ENCODE data around the gene C5. TPM values are rescaled to one million over a fixed set of nuclear protein-coding genes. Genes with fewer than 3 reads are reported as not detected.

Gene C5
- total RNA-seq, 1 experiment from 2014 or later: 0.66 TPM

DNA sequence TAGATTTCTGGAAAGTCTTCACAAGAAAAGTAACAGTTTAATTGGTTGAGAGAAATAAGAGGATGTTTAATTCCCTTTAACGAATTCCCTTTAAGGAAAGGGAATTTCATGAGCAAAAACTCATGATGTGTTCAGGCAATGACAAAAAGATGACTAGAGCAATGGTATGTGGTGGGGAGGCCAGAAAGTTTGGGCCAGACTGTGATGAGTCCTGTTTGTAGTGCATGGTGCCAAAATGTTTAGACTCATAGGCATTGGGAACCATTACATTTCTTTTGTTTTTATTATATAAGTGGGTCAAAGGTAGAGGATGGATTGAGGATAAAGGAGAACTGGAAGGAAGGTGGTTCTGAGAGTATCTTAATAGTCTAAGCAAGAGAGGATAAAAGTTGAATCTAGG, 35.6 kb upstream of the C5 start:
- ATAC-seq (no peak), DNase-seq (ENCODE audit: low read depth, low spot score) (no peak)
- Histone ChIP-seq H3K4me1 (ENCODE audit: control insufficient read depth in 1 of 2, insufficient read depth in 2 of 2, low read length in 2 of 2) (no peaks in the 10 kb centered on the region), H3K36me3 (ENCODE audit: control insufficient read depth in 1 of 2, insufficient read depth in 2 of 2, low read length in 2 of 2) (no peaks in the 10 kb centered on the region), H3K9me2 (ENCODE audit: insufficient read depth) (no peaks in the 10 kb centered on the region), H4K20me1 (ENCODE audit: insufficient read depth) (no peaks in the 10 kb centered on the region), H3K4me2 (ENCODE audit: low read length) (no peak overlapping the region), H3K27ac (ENCODE audit: low read depth, low read length) (no peak overlapping the region), H3K27me3 (ENCODE audit: insufficient read depth, low read length) (no peaks in the 10 kb centered on the region), H3K9ac (ENCODE audit: low read length) (no peak overlapping the region), H3K9me3 (ENCODE audit: control insufficient read depth in 1 of 2, insufficient read depth in 1 of 2, low read depth in 1 of 2, low read length in 2 of 2) (no peaks in the 10 kb centered on the region), H2AFZ (ENCODE audit: low read depth, low read length, poor library complexity, severe bottlenecking) (no peak overlapping the region), H3K4me3 (replicated peaks in 1 of 2; ENCODE audit: low read depth in 1 of 2, low read length in 2 of 2) (no peak overlapping the region), H3K79me2 (ENCODE audit: insufficient read depth, low read length) (no peaks in the 10 kb centered on the region)
- ChIA-PET RAD21 (ENCODE audit: low non-redundant PET in 1 of 2, low total read pairs in 2 of 2, uncharacterized antibody in 2 of 2, unreplicated experiment in 2 of 2) (no interaction called here), CTCF (no interaction called here), POLR2A (no interaction called here)
- TF ChIP-seq SRF (IDR thresholded peaks at IDR 0.05; ENCODE audit: low read depth) (no peak), SIN3A (IDR thresholded peaks at IDR 0.05; ENCODE audit: low read depth) (no peak), ZNF274 (IDR thresholded peaks at IDR 0.05; ENCODE audit: low read depth, low read length) (no peak), TCF7L2 (IDR thresholded peaks at IDR 0.05; ENCODE audit: borderline replicate concordance, extremely low read depth, insufficient read depth, insufficient read length) (no peak)
- TF ChIP-seq, protein P1, sequence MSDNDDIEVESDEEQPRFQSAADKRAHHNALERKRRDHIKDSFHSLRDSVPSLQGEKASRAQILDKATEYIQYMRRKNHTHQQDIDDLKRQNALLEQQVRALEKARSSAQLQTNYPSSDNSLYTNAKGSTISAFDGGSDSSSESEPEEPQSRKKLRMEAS (IDR thresholded peaks at IDR 0.05): no peak
- TF ChIP-seq, protein P2, sequence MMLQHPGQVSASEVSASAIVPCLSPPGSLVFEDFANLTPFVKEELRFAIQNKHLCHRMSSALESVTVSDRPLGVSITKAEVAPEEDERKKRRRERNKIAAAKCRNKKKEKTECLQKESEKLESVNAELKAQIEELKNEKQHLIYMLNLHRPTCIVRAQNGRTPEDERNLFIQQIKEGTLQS (IDR thresholded peaks at IDR 0.05): no peak
- BruUV-seq (replicated peaks): no TSS peak
- intact Hi-C loops (cut with micrococcal nuclease): no loop called here

DNA sequence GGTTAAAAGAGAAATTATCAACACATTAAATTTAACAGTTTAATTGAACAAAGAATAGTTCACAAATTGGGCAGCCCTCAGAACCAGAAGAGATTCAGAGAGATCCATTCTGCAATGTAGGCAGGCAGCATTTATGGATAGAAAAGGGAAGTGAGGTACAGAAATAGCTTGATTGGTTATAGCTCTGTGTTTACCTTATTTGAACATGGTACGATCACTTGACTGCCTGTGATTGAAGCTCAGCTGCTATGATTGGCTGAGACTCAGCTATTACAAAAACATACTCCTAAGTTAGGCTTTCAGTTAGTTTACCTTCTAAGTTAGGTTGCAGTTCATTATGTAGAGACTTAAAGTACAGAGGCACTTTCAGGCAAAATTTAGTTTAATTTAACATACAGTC, 32.0 kb upstream of the C5 start:
- no peak overlapping the region for H3K4me2 ChIP-seq (ENCODE audit: low read length)
- no peaks in the 10 kb centered on the region for H4K20me1 ChIP-seq (ENCODE audit: insufficient read depth)
- ATAC-seq (no peak), DNase-seq (ENCODE audit: low read depth, low spot score) (no peak)
- ChIA-PET POLR2A (no interaction called here), CTCF (no interaction called here), RAD21 (ENCODE audit: low non-redundant PET in 1 of 2, low total read pairs in 2 of 2, uncharacterized antibody in 2 of 2, unreplicated experiment in 2 of 2) (no interaction called here)
- no peaks in the 10 kb centered on the region for H3K27me3 ChIP-seq (ENCODE audit: insufficient read depth, low read length)
- no peak overlapping the region for H2AFZ ChIP-seq (ENCODE audit: low read depth, low read length, poor library complexity, severe bottlenecking)
- H3K9ac ChIP-seq (ENCODE audit: low read length): no peak overlapping the region
- H3K4me3 ChIP-seq (replicated peaks in 1 of 2; ENCODE audit: low read depth in 1 of 2, low read length in 2 of 2): no peak overlapping the region
- H3K27ac ChIP-seq (ENCODE audit: low read depth, low read length): no peak overlapping the region
- TF ChIP-seq FOSL1 (IDR thresholded peaks at IDR 0.05; ENCODE audit: low read depth) (no peak), RAD21 (IDR thresholded peaks at IDR 0.05; ENCODE audit: low read depth) (no peak), JUND (IDR thresholded peaks at IDR 0.05) (no peak), TCF7L2 (IDR thresholded peaks at IDR 0.05; ENCODE audit: borderline replicate concordance, extremely low read depth, insufficient read depth, insufficient read length) (no peak), CEBPB (IDR thresholded peaks at IDR 0.05; ENCODE audit: low read depth) (no peak), POLR2AphosphoS5 (IDR thresholded peaks at IDR 0.05; ENCODE audit: low read depth, low read length) (no peak), SP1 (IDR thresholded peaks at IDR 0.05; ENCODE audit: low read depth) (no peak), SIN3A (IDR thresholded peaks at IDR 0.05; ENCODE audit: low read depth) (no peak), ZNF274 (IDR thresholded peaks at IDR 0.05; ENCODE audit: low read depth, low read length) (no peak), EZH2phosphoT487 (IDR thresholded peaks at IDR 0.05; ENCODE audit: borderline replicate concordance) (no peak)
- TF ChIP-seq, protein P1 (IDR thresholded peaks at IDR 0.05): no peak
- TF ChIP-seq, protein P3, sequence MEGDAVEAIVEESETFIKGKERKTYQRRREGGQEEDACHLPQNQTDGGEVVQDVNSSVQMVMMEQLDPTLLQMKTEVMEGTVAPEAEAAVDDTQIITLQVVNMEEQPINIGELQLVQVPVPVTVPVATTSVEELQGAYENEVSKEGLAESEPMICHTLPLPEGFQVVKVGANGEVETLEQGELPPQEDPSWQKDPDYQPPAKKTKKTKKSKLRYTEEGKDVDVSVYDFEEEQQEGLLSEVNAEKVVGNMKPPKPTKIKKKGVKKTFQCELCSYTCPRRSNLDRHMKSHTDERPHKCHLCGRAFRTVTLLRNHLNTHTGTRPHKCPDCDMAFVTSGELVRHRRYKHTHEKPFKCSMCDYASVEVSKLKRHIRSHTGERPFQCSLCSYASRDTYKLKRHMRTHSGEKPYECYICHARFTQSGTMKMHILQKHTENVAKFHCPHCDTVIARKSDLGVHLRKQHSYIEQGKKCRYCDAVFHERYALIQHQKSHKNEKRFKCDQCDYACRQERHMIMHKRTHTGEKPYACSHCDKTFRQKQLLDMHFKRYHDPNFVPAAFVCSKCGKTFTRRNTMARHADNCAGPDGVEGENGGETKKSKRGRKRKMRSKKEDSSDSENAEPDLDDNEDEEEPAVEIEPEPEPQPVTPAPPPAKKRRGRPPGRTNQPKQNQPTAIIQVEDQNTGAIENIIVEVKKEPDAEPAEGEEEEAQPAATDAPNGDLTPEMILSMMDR (IDR thresholded peaks at IDR 0.05 in 2 of 3, conservative IDR thresholded peaks at IDR 0.05 in 1 of 3; ENCODE audit: borderline replicate concordance in 1 of 3, insufficient read depth in 1 of 3, low read depth in 2 of 3, low read length in 2 of 3): no peak
- TF ChIP-seq, protein P4, sequence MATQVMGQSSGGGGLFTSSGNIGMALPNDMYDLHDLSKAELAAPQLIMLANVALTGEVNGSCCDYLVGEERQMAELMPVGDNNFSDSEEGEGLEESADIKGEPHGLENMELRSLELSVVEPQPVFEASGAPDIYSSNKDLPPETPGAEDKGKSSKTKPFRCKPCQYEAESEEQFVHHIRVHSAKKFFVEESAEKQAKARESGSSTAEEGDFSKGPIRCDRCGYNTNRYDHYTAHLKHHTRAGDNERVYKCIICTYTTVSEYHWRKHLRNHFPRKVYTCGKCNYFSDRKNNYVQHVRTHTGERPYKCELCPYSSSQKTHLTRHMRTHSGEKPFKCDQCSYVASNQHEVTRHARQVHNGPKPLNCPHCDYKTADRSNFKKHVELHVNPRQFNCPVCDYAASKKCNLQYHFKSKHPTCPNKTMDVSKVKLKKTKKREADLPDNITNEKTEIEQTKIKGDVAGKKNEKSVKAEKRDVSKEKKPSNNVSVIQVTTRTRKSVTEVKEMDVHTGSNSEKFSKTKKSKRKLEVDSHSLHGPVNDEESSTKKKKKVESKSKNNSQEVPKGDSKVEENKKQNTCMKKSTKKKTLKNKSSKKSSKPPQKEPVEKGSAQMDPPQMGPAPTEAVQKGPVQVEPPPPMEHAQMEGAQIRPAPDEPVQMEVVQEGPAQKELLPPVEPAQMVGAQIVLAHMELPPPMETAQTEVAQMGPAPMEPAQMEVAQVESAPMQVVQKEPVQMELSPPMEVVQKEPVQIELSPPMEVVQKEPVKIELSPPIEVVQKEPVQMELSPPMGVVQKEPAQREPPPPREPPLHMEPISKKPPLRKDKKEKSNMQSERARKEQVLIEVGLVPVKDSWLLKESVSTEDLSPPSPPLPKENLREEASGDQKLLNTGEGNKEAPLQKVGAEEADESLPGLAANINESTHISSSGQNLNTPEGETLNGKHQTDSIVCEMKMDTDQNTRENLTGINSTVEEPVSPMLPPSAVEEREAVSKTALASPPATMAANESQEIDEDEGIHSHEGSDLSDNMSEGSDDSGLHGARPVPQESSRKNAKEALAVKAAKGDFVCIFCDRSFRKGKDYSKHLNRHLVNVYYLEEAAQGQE (IDR thresholded peaks at IDR 0.05; ENCODE audit: low read depth): no peak
- no peaks in the 10 kb centered on the region for H3K36me3 ChIP-seq (ENCODE audit: control insufficient read depth in 1 of 2, insufficient read depth in 2 of 2, low read length in 2 of 2)
- H3K9me2 ChIP-seq (ENCODE audit: insufficient read depth): no peaks in the 10 kb centered on the region
- no peaks in the 10 kb centered on the region for H3K79me2 ChIP-seq (ENCODE audit: insufficient read depth, low read length)
- H3K9me3 ChIP-seq (ENCODE audit: control insufficient read depth in 1 of 2, insufficient read depth in 1 of 2, low read depth in 1 of 2, low read length in 2 of 2): no peaks in the 10 kb centered on the region
- intact Hi-C loops (cut with micrococcal nuclease): no loop called here
- H3K4me1 ChIP-seq (ENCODE audit: control insufficient read depth in 1 of 2, insufficient read depth in 2 of 2, low read length in 2 of 2): no peaks in the 10 kb centered on the region
- BruUV-seq (replicated peaks): no TSS peak

Data from HCT116 (cell line).